Activated T-cell treated with anti-CD3 and anti-CD28 coated beads for 48 hours (primary cell): Measurements from ENCODE around the gene CYP26C1.

ENCODE experiments used
- DNase-seq: peaks from one replicate; pipeline ENCODE4 v3.0.0-alpha.2; 2020; ENCODE audit warnings: low read depth

Gene CYP26C1

DNA sequence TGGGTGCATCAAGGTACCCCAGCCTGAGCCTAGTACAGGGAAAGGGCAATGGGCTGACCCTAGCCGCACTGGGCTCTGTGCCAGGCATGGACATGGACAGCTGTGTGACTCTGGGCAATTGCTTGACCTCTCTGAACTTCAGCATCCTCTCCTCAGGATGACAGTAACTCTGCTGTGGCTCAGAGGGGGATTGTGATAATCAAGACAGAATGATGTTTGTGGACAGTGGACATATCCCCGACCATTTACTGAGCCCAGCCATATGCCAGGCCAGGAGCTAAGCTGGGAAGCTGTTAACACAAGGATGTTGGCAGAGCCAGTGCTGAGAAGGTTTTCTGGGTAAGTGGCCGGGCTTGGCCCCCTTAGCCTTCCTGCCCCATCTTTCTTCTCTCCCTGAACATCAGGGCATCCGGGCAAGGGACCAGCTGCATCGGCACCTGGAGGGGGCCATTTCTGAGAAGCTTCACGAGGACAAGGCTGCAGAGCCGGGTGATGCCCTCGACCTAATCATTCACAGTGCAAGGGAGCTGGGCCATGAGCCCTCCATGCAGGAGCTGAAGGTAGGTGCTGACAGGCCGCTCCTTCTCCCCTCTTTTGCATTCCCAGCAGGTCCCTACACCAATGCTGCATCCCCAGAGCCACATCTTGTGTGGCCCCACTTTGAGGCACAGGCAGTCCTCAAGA lies 3.5 kb downstream of the CYP26C1 start:
- DNase-seq: no peak

DNA sequence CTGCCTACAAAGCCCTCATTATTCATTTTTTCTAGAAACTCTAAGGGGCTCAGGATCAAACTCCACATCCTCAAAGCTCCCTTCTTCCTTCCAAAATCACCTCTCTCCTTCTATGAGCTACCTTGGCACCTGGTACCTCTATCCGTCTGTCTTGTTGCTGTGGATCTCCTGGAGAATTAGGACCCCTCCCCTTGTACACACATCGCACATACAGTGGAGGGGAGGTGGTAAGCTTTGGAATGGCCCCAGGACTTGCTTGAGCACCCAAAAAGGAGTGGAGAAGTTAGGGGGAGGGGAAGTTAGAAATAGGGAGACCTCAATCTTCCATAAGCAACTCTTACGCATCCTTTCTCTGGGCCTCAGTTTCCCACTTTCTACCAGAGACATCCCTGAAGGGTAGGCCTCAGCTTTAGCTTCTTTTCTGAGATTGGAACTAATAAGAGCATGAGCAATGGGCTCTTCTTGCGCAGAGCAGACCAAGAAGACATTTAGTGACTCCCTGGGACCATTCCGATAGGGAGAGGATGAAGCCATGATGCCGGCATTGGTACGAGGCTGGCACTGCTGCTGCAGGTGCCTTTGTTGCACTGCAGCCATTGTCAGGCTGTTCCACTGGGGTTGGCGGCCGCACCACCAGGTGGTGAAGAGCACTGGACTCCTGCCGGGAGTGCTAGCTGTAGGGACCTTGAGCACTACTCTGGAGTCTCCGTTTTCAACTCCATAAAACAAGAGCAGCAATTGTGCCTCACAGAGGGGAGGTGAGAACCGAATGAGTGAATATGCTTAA lies 4.5 kb downstream of the CYP26C1 start:
- DNase-seq: no peak

DNA sequence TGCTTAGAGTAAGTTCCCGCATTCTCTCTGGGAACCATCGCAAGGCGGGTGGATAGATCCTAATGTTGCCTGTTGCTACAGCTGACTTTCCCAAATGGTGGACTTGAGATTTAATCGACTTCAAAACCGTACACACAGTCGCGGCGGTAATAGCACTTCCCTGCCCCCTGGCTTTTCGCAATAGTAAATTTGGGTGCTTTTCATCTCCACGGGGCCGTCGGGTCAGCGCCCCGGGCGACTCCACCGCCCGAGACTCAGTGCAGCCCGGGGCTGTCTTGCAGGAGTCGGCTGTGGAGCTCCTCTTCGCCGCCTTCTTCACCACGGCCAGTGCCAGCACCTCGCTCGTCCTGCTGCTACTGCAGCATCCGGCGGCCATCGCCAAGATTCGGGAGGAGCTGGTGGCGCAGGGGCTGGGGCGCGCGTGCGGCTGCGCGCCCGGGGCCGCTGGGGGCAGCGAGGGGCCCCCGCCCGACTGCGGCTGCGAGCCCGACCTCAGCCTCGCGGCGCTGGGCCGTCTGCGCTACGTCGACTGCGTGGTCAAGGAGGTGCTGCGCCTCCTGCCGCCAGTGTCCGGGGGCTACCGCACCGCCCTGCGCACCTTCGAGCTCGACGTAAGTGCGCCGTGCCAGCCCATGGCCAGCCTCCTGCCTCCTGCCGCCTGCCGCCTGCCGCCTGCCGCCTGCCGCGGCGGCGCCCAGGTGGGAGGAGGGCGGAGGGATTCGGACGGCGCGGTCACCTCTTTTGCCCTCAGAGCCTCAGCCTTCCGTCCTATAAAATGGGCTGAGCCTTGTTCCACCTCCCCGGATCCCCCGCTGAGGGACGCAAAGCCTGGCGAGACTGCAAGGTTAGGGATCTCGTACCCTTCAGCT lies 5.3 kb downstream of the CYP26C1 start:
- DNase-seq: no peak

DNA sequence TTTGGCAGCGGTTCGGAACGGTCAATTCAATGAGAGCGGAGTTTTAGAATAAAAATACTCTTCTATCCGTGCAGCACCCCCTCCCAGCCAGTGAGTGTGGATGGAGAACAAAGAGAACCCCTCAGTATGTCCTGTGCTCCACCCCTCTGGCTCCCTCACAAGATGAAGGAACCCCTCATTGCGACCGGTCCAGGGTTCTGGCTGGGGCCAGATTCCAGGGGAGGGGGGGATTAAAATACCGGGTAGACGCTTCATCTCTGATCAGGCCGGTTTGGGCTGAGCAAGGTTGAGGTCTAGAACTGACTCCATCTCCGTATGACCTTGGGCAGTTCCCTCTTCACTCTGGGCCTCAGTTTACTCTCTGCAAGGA lies 5.9 kb downstream of the CYP26C1 start:
- DNase-seq: no peak

DNA sequence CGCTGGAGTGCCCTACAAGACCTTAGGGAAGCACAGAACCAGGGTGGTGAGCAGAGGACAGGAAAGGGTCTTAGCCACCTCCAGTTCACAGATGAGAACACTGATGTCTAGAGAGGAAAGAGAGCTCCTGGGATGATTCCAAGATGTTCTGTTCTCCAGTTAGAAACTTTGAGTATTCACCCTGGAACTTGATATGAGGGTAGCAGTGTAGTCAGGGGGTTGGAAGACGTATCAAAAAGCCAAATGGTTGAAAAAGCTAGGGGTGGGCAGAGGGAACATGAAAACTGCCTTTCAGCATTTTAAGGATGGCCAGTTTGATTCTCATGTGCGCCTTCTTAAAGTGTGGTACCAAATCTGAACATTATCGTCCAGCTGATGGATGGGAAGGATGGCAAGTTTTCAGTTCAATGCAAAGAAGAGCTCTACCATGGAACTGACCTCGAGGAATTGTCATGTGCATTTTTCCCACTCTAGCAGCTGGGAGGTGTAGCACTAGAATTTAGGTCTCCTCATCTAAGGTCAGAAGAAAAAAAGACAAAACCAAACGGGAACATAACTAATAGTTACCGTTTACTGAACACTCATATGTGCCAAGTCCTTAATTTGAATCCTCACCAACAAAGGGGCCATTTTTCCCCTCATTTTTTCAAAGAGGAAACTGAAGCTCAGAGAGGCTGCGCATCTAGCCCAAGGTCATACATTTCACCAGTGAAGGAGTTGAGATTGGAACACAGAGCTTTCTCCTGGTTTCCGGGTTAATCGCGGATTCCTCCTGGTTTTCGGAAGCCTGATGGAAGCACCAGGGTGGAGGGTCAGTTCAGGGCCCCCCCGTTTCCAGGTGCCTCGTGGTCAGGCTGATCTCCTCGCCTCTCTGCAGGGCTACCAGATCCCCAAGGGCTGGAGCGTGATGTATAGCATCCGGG lies 7.1 kb downstream of the CYP26C1 start:
- no peak for DNase-seq

DNA sequence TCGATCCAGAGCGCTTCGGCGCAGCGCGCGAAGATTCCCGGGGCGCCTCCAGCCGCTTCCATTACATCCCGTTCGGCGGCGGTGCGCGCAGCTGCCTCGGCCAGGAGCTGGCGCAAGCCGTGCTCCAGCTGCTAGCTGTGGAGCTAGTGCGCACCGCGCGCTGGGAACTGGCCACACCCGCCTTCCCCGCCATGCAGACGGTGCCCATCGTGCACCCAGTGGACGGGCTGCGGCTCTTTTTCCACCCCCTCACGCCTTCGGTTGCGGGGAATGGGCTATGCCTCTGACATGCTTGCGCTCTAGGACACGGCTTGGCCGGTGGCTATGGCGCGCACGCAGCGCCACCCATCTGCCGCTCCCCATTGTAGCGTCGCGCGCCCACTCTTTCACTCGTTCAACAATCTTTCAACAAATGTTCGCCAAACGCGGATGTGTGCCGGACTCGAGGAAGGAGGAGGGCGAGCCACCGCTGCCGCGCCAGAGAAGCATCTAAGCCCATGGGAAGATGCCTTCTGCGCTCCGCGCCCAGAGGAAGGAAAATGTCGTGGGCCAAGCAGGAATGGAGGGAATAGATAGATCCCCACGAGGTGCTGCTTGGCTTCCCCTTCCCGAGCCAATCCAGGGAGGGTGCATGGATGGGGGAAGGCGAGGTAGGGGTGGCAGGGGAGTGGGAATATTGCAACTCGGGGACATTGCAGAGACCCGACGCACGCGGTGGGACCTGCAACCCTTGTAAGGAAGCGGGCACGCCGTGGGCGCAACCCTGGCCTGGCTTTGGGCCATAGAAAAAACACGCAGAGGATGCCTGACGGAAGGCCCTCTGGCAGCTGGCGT lies 8.0 kb downstream of the CYP26C1 start:
- DNase-seq: no peak

DNA sequence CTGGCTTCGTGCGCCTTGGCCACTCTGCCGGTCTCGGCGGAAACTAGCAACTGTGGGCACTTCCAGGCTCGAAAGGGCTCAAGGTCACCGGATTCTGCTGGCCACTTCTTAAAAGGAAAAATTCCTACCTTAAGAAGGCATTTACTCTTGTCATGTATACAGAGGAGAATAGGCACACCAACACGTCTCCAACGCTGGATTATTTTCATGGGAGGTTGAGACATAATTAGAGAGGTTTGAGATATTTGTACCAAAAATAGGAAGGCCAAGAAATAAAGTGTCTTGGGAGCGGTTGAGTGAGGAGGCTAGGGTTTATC lies 8.6 kb downstream of the CYP26C1 start:
- DNase-seq: no peak

DNA sequence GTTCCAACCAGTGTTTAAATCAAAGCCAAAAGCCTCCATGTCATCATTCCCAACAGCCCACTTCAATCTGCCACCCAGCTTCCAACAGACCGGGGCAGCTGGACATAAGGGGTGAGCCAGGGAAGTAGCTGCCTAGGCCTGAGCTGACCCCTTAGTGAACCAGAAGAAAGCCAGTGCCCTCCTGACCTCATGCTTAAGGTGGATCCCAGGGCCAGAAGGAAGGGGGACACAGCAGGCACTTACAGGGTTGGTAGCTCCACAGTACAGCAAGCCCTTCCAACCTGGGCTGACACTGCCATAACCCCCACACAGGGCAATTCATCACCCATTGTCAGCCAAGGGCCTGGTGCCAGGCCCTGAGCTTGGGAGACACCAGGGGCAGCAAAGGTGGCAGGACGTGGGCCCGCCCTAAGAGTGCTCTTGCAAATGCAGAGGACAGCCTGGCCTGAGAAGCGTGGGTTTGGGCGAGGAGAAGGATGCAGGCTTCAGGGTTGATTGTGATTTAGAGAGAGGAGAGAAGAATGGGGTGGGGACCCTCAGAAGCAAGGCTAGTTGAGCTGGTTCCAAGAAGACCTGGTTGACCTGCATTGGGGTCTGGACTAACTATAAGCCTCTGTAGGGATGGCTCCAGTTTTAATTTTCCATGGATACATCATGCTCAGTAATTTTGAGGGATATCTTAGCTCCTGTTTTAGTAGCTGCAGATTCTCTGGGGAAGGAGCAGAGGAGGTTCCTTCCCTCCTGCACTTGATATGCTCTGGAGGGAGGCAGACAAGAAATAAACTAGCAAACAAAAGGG lies 10.0 kb downstream of the CYP26C1 start:
- DNase-seq: no peak

DNA sequence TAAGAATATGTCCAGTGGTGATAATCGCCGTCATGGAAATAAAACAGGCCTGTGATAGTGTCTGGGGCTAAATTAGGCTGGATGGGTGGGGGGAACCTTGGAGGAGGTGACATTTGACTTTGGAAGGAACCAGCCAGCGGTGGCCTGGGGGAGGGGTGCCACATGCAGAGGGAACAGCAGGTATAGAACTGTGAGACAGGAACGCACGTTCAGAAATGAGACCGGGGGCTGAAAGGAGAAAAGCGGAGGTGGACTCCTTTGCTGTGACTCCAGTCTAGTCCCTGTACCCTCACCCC lies 10.5 kb downstream of the CYP26C1 start:
- no peak for DNase-seq

DNA sequence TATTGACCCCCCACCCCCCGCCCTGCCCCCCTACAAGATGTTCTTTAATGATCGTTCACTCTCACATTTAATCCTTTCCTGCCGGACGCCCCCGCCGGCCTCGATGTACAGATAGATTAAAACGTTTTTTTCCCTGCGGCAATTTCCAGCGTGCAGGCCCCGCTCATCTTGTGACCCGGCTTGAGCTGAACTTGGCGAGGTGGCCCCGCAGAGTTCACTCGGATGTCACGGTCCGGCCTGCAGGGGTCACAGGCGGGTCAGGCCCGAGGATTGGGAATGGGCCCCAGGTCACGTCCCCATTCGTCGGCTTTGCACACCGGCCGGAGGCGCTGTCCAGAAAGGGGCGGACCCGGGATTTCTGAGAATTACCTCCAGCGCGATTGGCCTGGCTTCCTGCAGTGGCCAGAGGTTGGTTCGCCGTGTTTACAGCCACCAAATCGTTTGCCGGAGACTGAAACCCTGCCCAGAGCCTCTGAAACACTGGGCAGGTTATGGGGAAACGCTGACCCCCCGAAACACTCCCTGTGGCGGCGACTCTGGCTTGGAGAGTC lies 11.2 kb downstream of the CYP26C1 start:
- no peak for DNase-seq

DNA sequence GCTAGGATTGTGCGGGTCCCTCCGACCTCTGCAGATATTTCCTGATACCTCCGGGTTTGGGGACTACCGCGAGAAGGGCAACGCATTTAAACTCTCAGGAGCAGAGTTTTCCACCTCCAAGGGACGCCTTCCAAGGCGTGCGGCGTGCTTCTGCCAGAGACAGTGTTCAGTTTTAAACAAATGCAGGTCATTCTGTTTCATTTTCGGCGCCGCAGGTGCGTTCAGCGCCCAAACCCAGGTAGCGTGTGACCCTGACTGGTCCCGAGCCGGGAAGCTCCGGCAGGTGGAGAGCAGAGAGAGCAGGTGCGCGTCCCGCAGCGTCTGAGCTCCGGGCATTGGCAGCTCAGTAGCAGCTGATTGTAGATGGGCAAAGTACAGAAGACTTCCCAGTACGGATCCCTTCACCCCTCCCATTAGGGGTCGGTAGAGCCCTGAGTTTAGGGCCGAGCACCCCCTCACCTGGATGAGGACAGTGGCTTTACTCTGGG lies 11.7 kb downstream of the CYP26C1 start:
- no peak for DNase-seq

DNA sequence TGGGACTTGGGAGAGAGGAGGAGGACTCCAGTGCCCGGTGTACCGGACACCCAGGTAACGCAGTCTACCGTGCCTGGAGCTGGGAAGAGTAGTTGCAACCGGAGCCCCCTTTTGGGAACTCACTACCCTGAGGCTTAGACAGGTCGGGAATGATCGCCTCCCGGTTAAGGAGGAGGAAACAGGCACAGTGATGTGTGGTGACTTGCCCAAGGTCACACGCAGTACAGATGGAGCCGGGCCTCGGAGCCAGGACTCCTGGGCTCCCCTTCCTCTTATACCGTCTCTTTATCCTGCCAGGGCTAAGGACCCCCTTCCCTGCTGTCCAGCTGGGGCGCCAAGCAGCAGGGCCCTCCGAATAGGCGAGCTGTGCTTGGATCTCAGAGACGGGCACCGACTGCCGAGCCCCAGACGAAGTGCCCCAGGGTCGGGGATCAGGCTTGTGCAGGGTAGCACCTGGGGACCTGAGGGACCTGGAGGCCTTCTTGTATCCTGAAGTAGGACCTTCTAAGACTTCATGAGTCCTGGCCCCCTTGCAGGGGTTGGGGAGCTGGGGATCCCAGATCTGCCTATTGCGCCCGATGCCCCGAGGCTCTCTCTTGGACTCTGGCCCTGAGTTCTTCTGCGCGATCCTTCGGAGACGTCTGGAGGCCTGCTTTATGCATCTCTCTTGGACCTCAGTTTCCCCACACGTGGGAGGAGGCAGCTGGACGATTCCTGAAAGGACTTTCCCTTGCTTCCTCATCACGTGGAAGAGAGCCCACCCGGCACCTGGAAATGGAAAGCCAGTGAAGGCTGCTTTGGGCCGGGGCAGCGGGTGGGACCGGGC lies 12.3 kb downstream of the CYP26C1 start:
- no peak for DNase-seq

DNA sequence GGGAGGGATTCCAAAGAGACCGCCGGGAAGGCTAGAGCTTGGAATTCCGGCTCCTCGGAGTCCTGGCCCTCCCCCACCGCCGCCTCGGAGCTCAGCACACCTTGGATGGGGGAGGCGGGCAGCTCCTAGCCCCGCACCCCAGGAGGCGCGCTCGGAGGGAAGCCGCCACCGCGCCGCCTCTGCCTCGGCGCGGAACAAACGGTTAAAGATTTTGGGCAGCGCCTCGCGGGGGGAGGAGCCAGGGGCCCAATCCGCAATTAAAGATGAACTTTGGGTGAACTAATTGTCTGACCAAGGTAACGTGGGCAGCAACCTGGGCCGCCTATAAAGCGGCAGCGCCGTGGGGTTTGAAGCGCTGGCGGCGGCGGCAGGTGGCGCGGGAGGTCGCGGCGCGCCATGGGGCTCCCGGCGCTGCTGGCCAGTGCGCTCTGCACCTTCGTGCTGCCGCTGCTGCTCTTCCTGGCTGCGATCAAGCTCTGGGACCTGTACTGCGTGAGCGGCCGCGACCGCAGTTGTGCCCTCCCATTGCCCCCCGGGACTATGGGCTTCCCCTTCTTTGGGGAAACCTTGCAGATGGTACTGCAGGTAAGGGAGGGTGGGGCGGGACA lies 13.0 kb downstream of the CYP26C1 start, which contains the start of gene CYP26A1:
Gene CYP26A1 (plus strand): TSS at position 355 of the 608 bp plus-strand sequence. CDS start 42 bp downstream, at position 397.
- no peak for DNase-seq

DNA sequence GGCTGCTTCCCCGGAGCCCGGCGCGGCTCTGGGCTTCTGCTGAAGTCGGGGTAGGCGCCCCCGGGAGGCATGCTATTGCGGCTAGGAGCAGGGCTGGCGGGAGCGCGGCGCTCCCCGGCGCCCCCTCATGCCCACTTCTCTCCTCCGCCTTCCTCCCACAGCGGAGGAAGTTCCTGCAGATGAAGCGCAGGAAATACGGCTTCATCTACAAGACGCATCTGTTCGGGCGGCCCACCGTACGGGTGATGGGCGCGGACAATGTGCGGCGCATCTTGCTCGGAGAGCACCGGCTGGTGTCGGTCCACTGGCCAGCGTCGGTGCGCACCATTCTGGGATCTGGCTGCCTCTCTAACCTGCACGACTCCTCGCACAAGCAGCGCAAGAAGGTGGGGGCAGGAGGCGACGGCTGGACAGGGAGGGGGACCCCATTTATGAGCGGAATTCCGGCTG lies 13.6 kb downstream of the CYP26C1 start:
- no peak for DNase-seq

DNA sequence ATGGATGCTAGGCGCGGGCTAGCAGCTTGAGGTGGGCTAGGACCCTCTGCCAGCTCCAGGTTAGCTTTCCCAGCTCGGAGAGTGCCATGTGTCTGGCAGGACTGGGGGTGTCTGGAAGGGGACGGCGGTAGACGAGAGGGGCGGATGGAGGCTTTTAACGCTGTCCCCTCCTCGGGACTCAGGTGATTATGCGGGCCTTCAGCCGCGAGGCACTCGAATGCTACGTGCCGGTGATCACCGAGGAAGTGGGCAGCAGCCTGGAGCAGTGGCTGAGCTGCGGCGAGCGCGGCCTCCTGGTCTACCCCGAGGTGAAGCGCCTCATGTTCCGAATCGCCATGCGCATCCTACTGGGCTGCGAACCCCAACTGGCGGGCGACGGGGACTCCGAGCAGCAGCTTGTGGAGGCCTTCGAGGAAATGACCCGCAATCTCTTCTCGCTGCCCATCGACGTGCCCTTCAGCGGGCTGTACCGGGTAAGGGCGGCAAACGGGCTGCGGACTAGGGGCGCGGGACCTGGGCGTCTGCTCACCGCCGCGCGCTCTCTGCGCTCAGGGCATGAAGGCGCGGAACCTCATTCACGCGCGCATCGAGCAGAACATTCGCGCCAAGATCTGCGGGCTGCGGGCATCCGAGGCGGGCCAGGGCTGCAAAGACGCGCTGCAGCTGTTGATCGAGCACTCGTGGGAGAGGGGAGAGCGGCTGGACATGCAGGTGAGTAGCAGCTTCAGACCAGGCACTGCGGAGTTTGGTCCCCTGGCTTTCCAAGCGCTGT lies 14.2 kb downstream of the CYP26C1 start:
- DNase-seq: no peak

DNA sequence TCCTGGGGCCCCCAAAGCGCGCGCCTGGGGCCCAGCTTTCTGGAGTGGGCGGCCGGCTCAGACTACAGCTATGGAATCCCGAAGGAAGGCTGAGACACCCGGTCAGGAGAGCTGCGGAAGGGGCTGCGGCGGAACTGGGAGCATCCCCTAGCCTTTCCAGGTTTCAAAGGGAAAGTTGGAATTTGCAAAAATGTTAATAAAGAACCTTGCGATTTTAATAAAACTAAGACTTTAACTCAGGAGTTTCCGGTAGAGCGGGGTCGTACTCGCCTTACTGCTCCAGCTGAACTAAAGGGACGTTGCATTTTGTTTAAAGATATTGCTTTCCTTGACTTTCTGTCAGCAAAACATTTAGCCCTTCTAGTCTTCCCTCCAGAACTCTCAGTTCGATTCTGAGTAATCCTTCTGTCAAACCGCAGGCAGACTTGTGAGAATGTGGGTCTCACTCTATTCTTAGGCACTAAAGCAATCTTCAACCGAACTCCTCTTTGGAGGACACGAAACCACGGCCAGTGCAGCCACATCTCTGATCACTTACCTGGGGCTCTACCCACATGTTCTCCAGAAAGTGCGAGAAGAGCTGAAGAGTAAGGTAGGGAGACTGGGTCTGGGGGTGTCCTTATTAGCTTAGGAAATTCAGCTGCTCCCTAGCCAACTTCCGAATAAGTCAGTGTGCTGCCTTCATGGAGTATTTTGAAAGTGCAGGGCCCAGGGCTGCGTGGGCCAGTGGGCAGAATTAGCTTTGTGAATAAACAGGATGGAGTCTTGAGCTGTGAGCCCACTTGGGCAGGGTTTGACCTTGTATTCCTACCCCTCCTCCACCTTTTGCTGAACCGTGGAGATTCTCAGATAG lies 15.0 kb downstream of the CYP26C1 start:
- DNase-seq: no peak

DNA sequence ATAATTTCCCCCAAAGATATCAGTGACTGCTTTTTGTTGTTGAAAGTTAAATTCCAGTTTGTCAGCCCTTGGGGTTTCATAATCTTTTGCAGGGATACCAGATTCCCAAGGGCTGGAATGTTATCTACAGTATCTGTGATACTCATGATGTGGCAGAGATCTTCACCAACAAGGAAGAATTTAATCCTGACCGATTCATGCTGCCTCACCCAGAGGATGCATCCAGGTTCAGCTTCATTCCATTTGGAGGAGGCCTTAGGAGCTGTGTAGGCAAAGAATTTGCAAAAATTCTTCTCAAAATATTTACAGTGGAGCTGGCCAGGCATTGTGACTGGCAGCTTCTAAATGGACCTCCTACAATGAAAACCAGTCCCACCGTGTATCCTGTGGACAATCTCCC lies 16.3 kb downstream of the CYP26C1 start:
- DNase-seq: no peak
